KMS-11 (cell line): ENCODE results near the gene TMEM273.

Experiments
- H2AFZ ChIP-seq: fragments of 200-600 bp; sonication (generic); 2 replicates; pipeline ENCODE4 v1.6.1; 2016; ENCODE audit warnings: antibody characterized with exemption, mixed run types, low read depth
- H3K27ac ChIP-seq: fragments of 200-600 bp; sonication (generic); 2 replicates; pipeline ENCODE4 v1.6.1; 2016; ENCODE audit warnings: mild to moderate bottlenecking, mixed run types
- H3K27me3 ChIP-seq: fragments of 200-600 bp; sonication (generic); 2 replicates; pipeline ENCODE4 v1.6.1; 2017; ENCODE audit warnings: mild to moderate bottlenecking, low read depth, mixed run types, moderate library complexity; ENCODE audit not compliant: insufficient read depth
- H3K36me3 ChIP-seq: fragments of 200-600 bp; sonication (generic); 2 replicates; pipeline ENCODE4 v1.6.1; 2017; ENCODE audit warnings: mild to moderate bottlenecking, mixed run types; ENCODE audit not compliant: insufficient read depth
- H3K4me1 ChIP-seq: fragments of 200-600 bp; sonication (generic); 2 replicates; pipeline ENCODE4 v1.6.1; 2016; ENCODE audit warnings: mild to moderate bottlenecking, low read depth, mixed run types; ENCODE audit not compliant: poor library complexity, severe bottlenecking
- H3K4me2 ChIP-seq: fragments of 200-600 bp; sonication (generic); 2 replicates; pipeline ENCODE4 v1.7.0; 2016; ENCODE audit warnings: mild to moderate bottlenecking, mixed run types
- H3K4me3 ChIP-seq: fragments of 200-600 bp; sonication (generic); IDR thresholded peaks from 2 replicates; pipeline ENCODE4 v1.6.1; 2017; ENCODE audit warnings: low read depth, low read length, mixed read lengths; ENCODE audit not compliant: insufficient read depth
- H3K79me2 ChIP-seq: fragments of 200-600 bp; sonication (generic); 2 replicates; pipeline ENCODE4 v1.6.1; 2016; ENCODE audit warnings: low read depth, mixed run types; ENCODE audit not compliant: insufficient read depth
- H3K9ac ChIP-seq: fragments of 200-600 bp; sonication (generic); 2 replicates; pipeline ENCODE4 v1.6.1; 2016; ENCODE audit warnings: mild to moderate bottlenecking, mixed run types
- H4K20me1 ChIP-seq: fragments of 200-600 bp; sonication (generic); 2 replicates; pipeline ENCODE4 v1.6.1; 2016; ENCODE audit warnings: mild to moderate bottlenecking, mixed run types; ENCODE audit not compliant: insufficient read depth
- TF ChIP-seq, protein P1 (sequence below): fragments of 200-600 bp; sonication (generic); conservative IDR thresholded peaks from 2 replicates; pipeline ENCODE4 v1.6.1; 2017; ENCODE audit warnings: low read depth, mild to moderate bottlenecking, antibody characterized with exemption, low read length, moderate library complexity, mixed read lengths

TMEM273 gene

DNA sequence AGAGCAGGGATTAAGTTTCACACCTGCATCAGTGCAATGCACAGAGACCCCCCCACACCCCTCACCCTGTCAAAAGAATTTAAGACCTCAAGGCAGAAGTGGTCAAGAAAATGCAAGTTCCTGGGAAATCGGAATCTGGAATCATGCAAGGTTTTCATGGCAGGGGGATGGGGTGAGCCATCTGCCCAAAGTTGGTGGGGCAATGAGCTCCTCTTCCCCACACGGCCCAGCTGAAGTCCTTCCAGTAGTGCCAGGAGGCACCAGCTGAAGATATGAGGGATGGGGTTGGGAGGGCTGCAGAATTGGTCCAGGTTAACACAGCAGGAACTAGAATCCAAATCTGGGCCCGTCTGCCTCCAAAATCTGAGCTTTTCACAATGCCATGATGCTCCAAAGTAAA, 25.0 kb upstream of the TMEM273 start:
- no peak overlapping the region for H3K9ac ChIP-seq
- H3K4me1 ChIP-seq = no peaks in the 10 kb centered on the region
- H3K27ac ChIP-seq = no peak overlapping the region
- H3K36me3 ChIP-seq = no peaks in the 10 kb centered on the region
- no peaks in the 10 kb centered on the region for H3K79me2 ChIP-seq
- no peaks in the 10 kb centered on the region for H3K27me3 ChIP-seq
- no peak overlapping the region for H3K4me2 ChIP-seq
- H4K20me1 ChIP-seq = no peaks in the 10 kb centered on the region
- H2AFZ ChIP-seq = no peak overlapping the region
- TF ChIP-seq, protein P1, sequence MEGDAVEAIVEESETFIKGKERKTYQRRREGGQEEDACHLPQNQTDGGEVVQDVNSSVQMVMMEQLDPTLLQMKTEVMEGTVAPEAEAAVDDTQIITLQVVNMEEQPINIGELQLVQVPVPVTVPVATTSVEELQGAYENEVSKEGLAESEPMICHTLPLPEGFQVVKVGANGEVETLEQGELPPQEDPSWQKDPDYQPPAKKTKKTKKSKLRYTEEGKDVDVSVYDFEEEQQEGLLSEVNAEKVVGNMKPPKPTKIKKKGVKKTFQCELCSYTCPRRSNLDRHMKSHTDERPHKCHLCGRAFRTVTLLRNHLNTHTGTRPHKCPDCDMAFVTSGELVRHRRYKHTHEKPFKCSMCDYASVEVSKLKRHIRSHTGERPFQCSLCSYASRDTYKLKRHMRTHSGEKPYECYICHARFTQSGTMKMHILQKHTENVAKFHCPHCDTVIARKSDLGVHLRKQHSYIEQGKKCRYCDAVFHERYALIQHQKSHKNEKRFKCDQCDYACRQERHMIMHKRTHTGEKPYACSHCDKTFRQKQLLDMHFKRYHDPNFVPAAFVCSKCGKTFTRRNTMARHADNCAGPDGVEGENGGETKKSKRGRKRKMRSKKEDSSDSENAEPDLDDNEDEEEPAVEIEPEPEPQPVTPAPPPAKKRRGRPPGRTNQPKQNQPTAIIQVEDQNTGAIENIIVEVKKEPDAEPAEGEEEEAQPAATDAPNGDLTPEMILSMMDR = no peak
- H3K4me3 ChIP-seq = no peak overlapping the region

DNA sequence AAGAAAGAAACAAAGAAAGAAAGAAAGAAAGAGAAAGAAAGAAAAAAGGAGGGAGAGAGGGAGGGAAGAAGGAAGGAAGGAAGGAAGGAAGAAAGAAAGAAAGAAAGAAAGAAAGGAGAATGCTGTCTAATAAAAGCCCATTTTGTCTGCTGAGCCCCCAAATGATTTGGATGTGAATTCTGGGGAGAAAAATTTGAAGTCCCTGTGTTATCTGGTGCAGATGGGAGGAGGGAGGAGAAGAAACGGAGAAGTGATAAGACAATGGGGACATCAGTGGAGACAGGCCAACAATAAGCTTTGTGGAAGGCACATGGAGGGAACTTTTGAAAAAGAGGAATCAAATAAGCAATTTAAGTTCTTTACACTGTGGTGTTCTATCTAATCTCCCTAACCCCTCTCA, 24.6 kb upstream of the TMEM273 start:
- Histone ChIP-seq H4K20me1 (no peaks in the 10 kb centered on the region), H3K27ac (no peak overlapping the region), H3K4me2 (no peak overlapping the region)

DNA sequence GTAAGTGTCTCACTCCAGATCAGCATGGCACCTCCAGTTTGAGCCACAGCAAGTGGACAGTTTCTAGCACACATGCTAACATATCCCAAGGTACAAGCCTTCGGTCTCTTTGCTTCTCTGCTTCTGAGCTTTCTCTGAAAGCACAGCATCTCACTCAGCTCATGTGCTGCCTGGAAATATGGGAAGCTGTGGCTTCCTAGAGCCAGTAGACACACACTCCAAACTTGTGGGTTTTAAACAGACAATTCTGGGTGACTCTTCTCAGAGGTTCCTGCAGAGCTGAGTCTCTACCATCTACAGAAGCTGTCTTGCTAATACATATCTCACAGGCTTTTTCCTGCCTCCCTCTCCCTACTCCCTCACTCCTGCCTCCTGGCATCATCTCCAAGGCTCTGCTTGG, 23.9 kb upstream of the TMEM273 start:
- no peaks in the 10 kb centered on the region for H4K20me1 ChIP-seq
- TF ChIP-seq, protein P1 = no peak
- H3K4me3 ChIP-seq = no peak overlapping the region
- H3K36me3 ChIP-seq = no peaks in the 10 kb centered on the region
- no peaks in the 10 kb centered on the region for H3K4me1 ChIP-seq
- H3K27me3 ChIP-seq = no peaks in the 10 kb centered on the region
- no peak overlapping the region for H2AFZ ChIP-seq
- H3K4me2 ChIP-seq = no peak overlapping the region
- H3K79me2 ChIP-seq = no peaks in the 10 kb centered on the region
- H3K9ac ChIP-seq = no peak overlapping the region
- no peak overlapping the region for H3K27ac ChIP-seq

More for the DNA sequence above, 24.6 kb upstream of the TMEM273 start:
- Histone ChIP-seq H3K27me3 (no peaks in the 10 kb centered on the region), H3K36me3 (no peaks in the 10 kb centered on the region), H3K4me1 (no peaks in the 10 kb centered on the region), H3K4me3 (no peak overlapping the region), H3K9ac (no peak overlapping the region), H2AFZ (no peak overlapping the region), H3K79me2 (no peaks in the 10 kb centered on the region)
- TF ChIP-seq, protein P1 = no peak

DNA sequence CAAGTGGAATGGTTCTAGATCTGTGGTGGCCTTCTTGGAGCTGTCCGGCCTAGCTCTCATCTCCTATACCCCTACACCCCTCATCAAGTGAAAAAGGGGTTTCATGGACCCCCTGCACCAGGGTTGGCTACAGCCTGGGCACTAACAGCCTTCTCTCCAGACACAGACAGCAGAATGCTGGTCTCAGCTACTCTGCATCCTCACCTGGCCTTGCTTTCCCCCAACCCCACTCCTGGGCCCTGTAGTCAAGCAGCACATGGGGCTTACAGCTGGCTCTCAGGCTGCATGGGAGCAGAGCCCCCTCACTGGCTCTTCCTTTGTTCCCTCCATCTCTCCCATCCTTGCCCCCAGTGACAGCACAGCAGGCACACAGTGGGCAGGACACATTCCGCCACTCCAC, 20.8 kb upstream of the TMEM273 start:
- no peaks in the 10 kb centered on the region for H4K20me1 ChIP-seq
- no peak overlapping the region for H3K4me2 ChIP-seq
- H3K79me2 ChIP-seq = no peaks in the 10 kb centered on the region
- H2AFZ ChIP-seq = no peak overlapping the region
- TF ChIP-seq, protein P1 = no peak
- no peaks in the 10 kb centered on the region for H3K4me1 ChIP-seq
- H3K27me3 ChIP-seq = no peaks in the 10 kb centered on the region
- H3K36me3 ChIP-seq = no peaks in the 10 kb centered on the region
- no peak overlapping the region for H3K9ac ChIP-seq
- H3K4me3 ChIP-seq = no peak overlapping the region
- H3K27ac ChIP-seq = no peak overlapping the region

DNA sequence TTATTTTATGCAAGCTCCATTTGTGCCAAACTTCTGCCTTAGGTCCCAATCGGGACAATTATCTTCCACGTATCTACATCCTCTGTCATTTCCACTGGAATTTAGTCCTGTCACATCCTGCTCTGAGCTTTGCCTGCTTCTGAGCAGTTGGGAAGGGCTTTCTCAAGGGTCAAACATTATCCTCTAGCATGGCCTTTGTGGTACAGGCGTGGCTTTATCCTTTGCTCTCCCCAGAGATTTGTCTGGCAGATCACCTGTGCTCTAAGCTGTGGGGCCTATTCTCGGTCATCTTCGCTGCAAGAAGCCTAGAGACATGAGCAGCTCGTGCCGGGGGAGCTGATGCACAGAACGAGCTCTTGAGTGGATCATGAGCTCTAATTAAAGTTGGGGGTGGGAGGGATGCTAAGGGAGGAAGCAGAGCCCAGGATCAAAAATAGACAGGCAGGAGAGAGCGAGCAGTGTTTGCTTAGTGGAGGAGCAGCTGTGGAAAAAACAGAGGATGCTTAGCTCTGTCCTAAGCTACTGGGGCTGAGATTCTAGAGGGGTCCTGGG, 19.8 kb upstream of the TMEM273 start:
- TF ChIP-seq, protein P1 = no peak
- Histone ChIP-seq H4K20me1 (no peaks in the 10 kb centered on the region), H2AFZ (no peak overlapping the region), H3K79me2 (no peaks in the 10 kb centered on the region), H3K36me3 (no peaks in the 10 kb centered on the region), H3K4me2 (no peak overlapping the region), H3K27ac (no peak overlapping the region), H3K4me3 (no peak overlapping the region), H3K9ac (no peak overlapping the region), H3K27me3 (no peaks in the 10 kb centered on the region), H3K4me1 (no peaks in the 10 kb centered on the region)
